ENCODE results near the gene FICD.

GRCh38 chr12:108516511-108517275 lies 1.6 kb downstream of the FICD start:
- TF ChIP-seq CTCF (IDR thresholded peaks at IDR 0.05; ENCODE audit: insufficient read depth, low read length, poor library complexity, severe bottlenecking): no peak
- no peak for TF ChIP-seq EZH2phosphoT487 (conservative IDR thresholded peaks at IDR 0.05; ENCODE audit: low read length)

Data from SU-DHL-6 (cell line).